Endothelial cell (in vitro differentiated cells): ENCODE results near the gene ALG14. TPM values are rescaled to one million over a fixed set of nuclear protein-coding genes. Genes with fewer than 3 reads are reported as not detected.
"Not testable (repeated sequence)": the region's sequence is repeated elsewhere in the genome, so short reads cannot be mapped to it uniquely, and the experiment has no call there.

Experiments used
- DNase-seq: peaks from one replicate; pipeline ENCODE4 v3.0.0; 2021; ENCODE audit warnings: low spot score
- H3K27ac Mint-ChIP-seq: one replicate; pipeline ENCODE4 v1.8.0; 2021; ENCODE audit warnings: mixed read lengths, inconsistent platforms; ENCODE audit not compliant: unreplicated experiment
- H3K27me3 Mint-ChIP-seq: one replicate; pipeline ENCODE4 v1.8.0; 2021; ENCODE audit warnings: mild to moderate bottlenecking, moderate library complexity, mixed read lengths, inconsistent platforms; ENCODE audit not compliant: unreplicated experiment
- H3K36me3 Mint-ChIP-seq: one replicate; pipeline ENCODE4 v1.8.0; 2021; ENCODE audit warnings: mild to moderate bottlenecking, low read depth, mixed read lengths, inconsistent platforms; ENCODE audit not compliant: unreplicated experiment
- H3K4me1 Mint-ChIP-seq: one replicate; pipeline ENCODE4 v1.8.0; 2021; ENCODE audit warnings: mild to moderate bottlenecking, mixed read lengths, inconsistent platforms; ENCODE audit not compliant: unreplicated experiment
- H3K4me3 Mint-ChIP-seq: one replicate; pipeline ENCODE4 v1.8.0; 2021; ENCODE audit warnings: mild to moderate bottlenecking, mixed read lengths, inconsistent platforms; ENCODE audit not compliant: unreplicated experiment
- H3K9me3 Mint-ChIP-seq: one replicate; pipeline ENCODE4 v1.8.0; 2021; ENCODE audit warnings: mixed read lengths, inconsistent platforms; ENCODE audit not compliant: unreplicated experiment
- CTCF ChIP-seq: fragments of 200-600 bp; sonication (generic); IDR thresholded peaks from one replicate; pipeline ENCODE4 v1.5.0; 2021; ENCODE audit warnings: antibody characterized with exemption; ENCODE audit not compliant: unreplicated experiment
- total RNA-seq: library from RNA; stranded (reverse); fragmentation: NEBNext Ultra II Directional; extraction: Animal tissue kit (Norgen Biotek cat#: 25700); gene quantifications from one replicate; pipeline ENCODE4 v1.2.1, GENCODE V29; 2021; ENCODE audit not compliant: unreplicated experiment

ALG14 gene
- total RNA-seq, 1 donor from 2014 or later, result 2.2 TPM

GRCh38 chr1:95095833-95096217 is 23.1 kb upstream of the ALG14 start:
- Mint-ChIP-seq H3K27ac (no peak overlapping the region), H3K27me3 (peaks cover 2% of the 10 kb centered on the region), H3K36me3 (no peaks in the 10 kb centered on the region), H3K9me3 (no peaks in the 10 kb centered on the region), H3K4me1 (no peaks in the 10 kb centered on the region), H3K4me3 (no peak overlapping the region)
- no peak for DNase-seq
- TF ChIP-seq CTCF, result no peak

- H3K4me3 Mint-ChIP-seq, result no peak overlapping the region
- no peak overlapping the region for H3K27ac Mint-ChIP-seq
- DNase-seq, result no peak
- no peak for TF ChIP-seq CTCF
- H3K27me3 Mint-ChIP-seq, result peaks cover 2% of the 10 kb centered on the region
- H3K9me3 Mint-ChIP-seq, result no peaks in the 10 kb centered on the region
- no peaks in the 10 kb centered on the region for H3K4me1 Mint-ChIP-seq
- H3K36me3 Mint-ChIP-seq, result no peaks in the 10 kb centered on the region
These were observed 22.2 kb upstream of the ALG14 start for GRCh38 chr1:95094923-95095322.

- Mint-ChIP-seq H3K4me3 (no peak overlapping the region), H3K9me3 (no peaks in the 10 kb centered on the region), H3K4me1 (no peaks in the 10 kb centered on the region), H3K27me3 (peaks cover 2% of the 10 kb centered on the region), H3K36me3 (no peaks in the 10 kb centered on the region), H3K27ac (no peak overlapping the region)
- no peak for DNase-seq
- TF ChIP-seq CTCF, result no peak
These were observed 20.5 kb upstream of the ALG14 start for GRCh38 chr1:95093296-95093695.

GRCh38 chr1:95092891-95093290 is 20.1 kb upstream of the ALG14 start:
- H3K4me1 Mint-ChIP-seq, H3K27ac Mint-ChIP-seq, H3K4me3 Mint-ChIP-seq, H3K27me3 Mint-ChIP-seq, H3K36me3 Mint-ChIP-seq, H3K9me3 Mint-ChIP-seq, DNase-seq: not testable (repeated sequence)

- not testable (repeated sequence) for DNase-seq, H3K27me3 Mint-ChIP-seq, H3K27ac Mint-ChIP-seq, H3K36me3 Mint-ChIP-seq, H3K4me3 Mint-ChIP-seq, H3K9me3 Mint-ChIP-seq, H3K4me1 Mint-ChIP-seq
These were observed 18.5 kb upstream of the ALG14 start for GRCh38 chr1:95091290-95091689.

- DNase-seq, result no peak
- no peaks in the 10 kb centered on the region for H3K36me3 Mint-ChIP-seq
- no peak for TF ChIP-seq CTCF
- no peak overlapping the region for H3K4me3 Mint-ChIP-seq
- H3K9me3 Mint-ChIP-seq, result no peaks in the 10 kb centered on the region
- H3K27ac Mint-ChIP-seq, result no peak overlapping the region
- H3K27me3 Mint-ChIP-seq, result peaks cover 2% of the 10 kb centered on the region
- peaks cover 8% of the 10 kb centered on the region for H3K4me1 Mint-ChIP-seq
These were observed 17.0 kb upstream of the ALG14 start for GRCh38 chr1:95089650-95090287.
